IMR-90 (cell line): Measurements from ENCODE around the gene GRIN1. TPM values are rescaled to one million over a fixed set of nuclear protein-coding genes. Genes with fewer than 3 reads are reported as not detected.

Experiments used
- ATAC-seq: fragments of 200-7000 bp; cut with Tn5 transposase; 2 replicates; pipeline ENCODE4 v1.9.1; 2020; ENCODE audit warnings: low read depth, mild to moderate bottlenecking, moderate library complexity
- BruUV-seq: library from RNA; stranded (reverse); fragments of 400-500 nt; replicated peaks from 2 replicates; lab custom pipeline; 2021; lab: Mats Ljungman, UMichigan
- CTCF ChIA-PET: fragments of 300-600 bp; formaldehyde crosslinking; extraction: SDS; loops from one replicate; lab custom pipeline; 2021; ENCODE audit warnings: antibody characterized with exemption; lab: Yijun Ruan, JAX
- POLR2A ChIA-PET: fragments of 300-600 bp; sonication (Branson Sonifier 250); formaldehyde crosslinking; loops from one replicate; lab custom pipeline; 2022; ENCODE audit warnings: antibody characterized with exemption; ENCODE audit not compliant: unreplicated experiment; lab: Charles Lee
- DNase-seq: peaks from one replicate; pipeline ENCODE4 v3.0.0; 2013
- H2AFZ ChIP-seq: replicated peaks from 2 replicates; pipeline ENCODE3; 2013; ENCODE audit warnings: low read length, mild to moderate bottlenecking; ENCODE audit not compliant: poor library complexity
- H2AK5ac ChIP-seq: 2 replicates; pipeline ENCODE4 v1.6.1; 2013; ENCODE audit warnings: low read depth, low read length, inconsistent platforms
- H2AK9ac ChIP-seq: replicated peaks from 2 replicates; pipeline ENCODE3; 2013; ENCODE audit warnings: mild to moderate bottlenecking, low read depth, low read length, moderate library complexity; ENCODE audit not compliant: poor library complexity
- H2BK120ac ChIP-seq: 2 replicates; pipeline ENCODE4 v1.6.1; 2013; ENCODE audit warnings: low read depth, low read length, inconsistent platforms
- H2BK15ac ChIP-seq: 3 replicates; pipeline ENCODE4 v1.6.1; 2013; ENCODE audit warnings: low read depth, low read length, inconsistent platforms
- H2BK20ac ChIP-seq: 2 replicates; pipeline ENCODE4 v1.6.1; 2013; ENCODE audit warnings: low read depth, mild to moderate bottlenecking, inconsistent platforms, low read length, moderate library complexity
- H2BK5ac ChIP-seq: 2 replicates; pipeline ENCODE4 v1.6.1; 2013; ENCODE audit warnings: mild to moderate bottlenecking, low read depth, low read length, inconsistent platforms; ENCODE audit not compliant: poor library complexity, severe bottlenecking
- H3K14ac ChIP-seq: replicated peaks from 2 replicates; pipeline ENCODE4 v1.6.1; 2013; ENCODE audit warnings: low read depth, low read length, inconsistent platforms
- H3K18ac ChIP-seq: 2 replicates; pipeline ENCODE4 v1.6.1; 2013; ENCODE audit warnings: low read depth, low read length, control low read depth
- H3K23ac ChIP-seq: 2 replicates; pipeline ENCODE4 v1.6.1; 2013; ENCODE audit warnings: low read depth, low read length, inconsistent platforms
- H3K27ac ChIP-seq: 2 replicates; pipeline ENCODE4 v1.5.1; 2013; ENCODE audit warnings: mild to moderate bottlenecking, control low read depth, low read length; ENCODE audit not compliant: insufficient read depth
- H3K27me3 ChIP-seq: 2 replicates; pipeline ENCODE4 v1.6.1; 2013; ENCODE audit warnings: low read length; ENCODE audit not compliant: control insufficient read depth, insufficient read depth
- H3K36me3 ChIP-seq: 2 replicates; pipeline ENCODE4 v1.6.1; 2013; ENCODE audit warnings: low read length, mixed read lengths; ENCODE audit not compliant: control insufficient read depth, insufficient read depth
- H3K4ac ChIP-seq: 2 replicates; pipeline ENCODE4 v1.6.1; 2013; ENCODE audit warnings: low read depth, low read length, inconsistent platforms
- H3K4me1 ChIP-seq: 2 replicates; pipeline ENCODE4 v1.6.1; 2013; ENCODE audit warnings: low read length, mixed read lengths; ENCODE audit not compliant: control insufficient read depth, insufficient read depth
- H3K4me2 ChIP-seq: 2 replicates; pipeline ENCODE4 v1.6.1; 2013; ENCODE audit warnings: low read depth, mild to moderate bottlenecking, control low read depth, low read length, moderate library complexity
- H3K4me3 ChIP-seq: 2 replicates; pipeline ENCODE4 v1.5.1; 2013; ENCODE audit warnings: low read depth, mild to moderate bottlenecking, control low read depth, low read length, moderate library complexity; ENCODE audit not compliant: insufficient read depth
- H3K56ac ChIP-seq: 2 replicates; pipeline ENCODE4 v1.6.1; 2013; ENCODE audit warnings: low read length, inconsistent platforms; ENCODE audit not compliant: insufficient read depth; ENCODE audit errors: extremely low read depth
- H3K79me1 ChIP-seq, 2 experiments: 2 replicates each; pipeline ENCODE4 v1.6.1; 2013; ENCODE audit warnings: low read length in 2 of 2, inconsistent platforms in 1 of 2, low read depth in 1 of 2
- H3K9ac ChIP-seq: 2 replicates; pipeline ENCODE4 v1.6.1; 2013; ENCODE audit warnings: low read depth, low read length, control low read depth
- H3K9me1 ChIP-seq: 2 replicates; pipeline ENCODE4 v1.6.1; 2013; ENCODE audit warnings: low read length, inconsistent platforms; ENCODE audit not compliant: insufficient read depth
- H3K9me3 ChIP-seq: 2 replicates; pipeline ENCODE4 v1.6.1; 2013; ENCODE audit warnings: low read length; ENCODE audit not compliant: control insufficient read depth, insufficient read depth
- H4K20me1 ChIP-seq: 2 replicates; pipeline ENCODE4 v1.6.1; 2013; ENCODE audit warnings: low read length, inconsistent platforms; ENCODE audit not compliant: insufficient read depth
- H4K5ac ChIP-seq: 2 replicates; pipeline ENCODE4 v1.6.1; 2013; ENCODE audit warnings: mild to moderate bottlenecking, low read depth, low read length, control low read depth
- H4K8ac ChIP-seq, 2 experiments: 2 replicates each; pipeline ENCODE4 v1.6.1; 2013; ENCODE audit warnings: low read depth in 2 of 2, low read length in 2 of 2, control low read depth in 1 of 2, inconsistent platforms in 1 of 2
- H4K91ac ChIP-seq: 2 replicates; pipeline ENCODE4 v1.6.1; 2013; ENCODE audit warnings: low read depth, low read length, inconsistent platforms; ENCODE audit not compliant: insufficient read depth
- BHLHE40 ChIP-seq: fragments of 150-350 bp; IDR thresholded peaks from 2 replicates; pipeline ENCODE4 v1.6.1; 2016; ENCODE audit warnings: mild to moderate bottlenecking, low read depth, low read length
- CHD1 ChIP-seq: IDR thresholded peaks from 2 replicates; pipeline ENCODE4 v1.6.1; 2012; ENCODE audit warnings: low read depth, low read length, improper control_type of control experiment
- ELK1 ChIP-seq: fragments of 150-350 bp; IDR thresholded peaks from 2 replicates; pipeline ENCODE4 v1.6.1; 2016; ENCODE audit warnings: low read depth, mild to moderate bottlenecking, low read length, moderate library complexity, borderline replicate concordance
- FOS ChIP-seq: fragments of 150-350 bp; IDR thresholded peaks from 2 replicates; pipeline ENCODE4 v1.6.1; 2016; ENCODE audit warnings: low read depth, low read length
- MAFK ChIP-seq: IDR thresholded peaks from 2 replicates; pipeline ENCODE4 v1.6.1; 2012; ENCODE audit warnings: low read depth, low read length, improper control_type of control experiment
- MAZ ChIP-seq: IDR thresholded peaks from 2 replicates; pipeline ENCODE4 v1.6.1; 2012; ENCODE audit warnings: low read depth, mild to moderate bottlenecking, low read length, improper control_type of control experiment, moderate library complexity, borderline replicate concordance
- MXI1 ChIP-seq: IDR thresholded peaks from 2 replicates; pipeline ENCODE4 v1.6.1; 2012; ENCODE audit warnings: low read depth, mild to moderate bottlenecking, low read length, moderate library complexity, borderline replicate concordance
- NFE2L2 ChIP-seq: fragments of 150-350 bp; IDR thresholded peaks from 2 replicates; pipeline ENCODE4 v1.6.1; 2016; ENCODE audit warnings: low read depth, mild to moderate bottlenecking, low read length
- POLR2A ChIP-seq: IDR thresholded peaks from 2 replicates; pipeline ENCODE4 v1.6.1; 2012; ENCODE audit warnings: mild to moderate bottlenecking, low read depth, low read length
- RAD21 ChIP-seq: IDR thresholded peaks from 2 replicates; pipeline ENCODE4 v1.6.1; 2012; ENCODE audit warnings: low read length, improper control_type of control experiment
- RCOR1 ChIP-seq: IDR thresholded peaks from 2 replicates; pipeline ENCODE4 v1.6.1; 2012; ENCODE audit warnings: mild to moderate bottlenecking, low read length, improper control_type of control experiment; ENCODE audit not compliant: insufficient replicate concordance
- RFX5 ChIP-seq: IDR thresholded peaks from 2 replicates; pipeline ENCODE4 v1.8.0; 2012; ENCODE audit warnings: low read depth, mild to moderate bottlenecking, low read length, moderate library complexity
- SMC3 ChIP-seq: fragments of 150-350 bp; IDR thresholded peaks from 2 replicates; pipeline ENCODE4 v1.6.1; 2016; ENCODE audit warnings: low read depth, mild to moderate bottlenecking, antibody characterized with exemption, low read length, moderate library complexity
- USF2 ChIP-seq: fragments of 150-350 bp; IDR thresholded peaks from 2 replicates; pipeline ENCODE4 v1.6.1; 2017; ENCODE audit warnings: mild to moderate bottlenecking, antibody characterized with exemption, low read length, low read depth
- WGBS, 2 experiments: methylation state at CpG; one replicate each; pipeline versions ENCODE4 v1.1.5 to v1.1.7; 2013; ENCODE audit warnings: missing lambda C conversion rate in 2 of 2; ENCODE audit not compliant: insufficient read length in 1 of 2; ENCODE audit errors: extremely low coverage in 2 of 2; 5-methylcytosine and 5-hydroxymethylcytosine counted together
- dilution Hi-C: fragments of 300-500 bp; cut with HindIII; formaldehyde crosslinking; loops from one replicate; pipeline ENCODE4 v1.14.3; 2018; ENCODE audit warnings: low sequenced_read_pairs; ENCODE audit not compliant: unreplicated experiment
- in situ Hi-C: fragments of 300-500 bp; cut with MboI; formaldehyde crosslinking; loops from 3 replicates; pipeline ENCODE4 v1.14.3; 2019; ENCODE audit warnings: low sequenced_read_pairs, inconsistent platforms, mixed read lengths
- intact Hi-C: fragments of 100-400 bp; cut with micrococcal nuclease; formaldehyde crosslinking; loops from 2 replicates; pipeline ENCODE4 v1.10.0; 2022
- polyA plus RNA-seq, 3 experiments: library from polyadenylated mRNA; depleted of rRNA; stranded (reverse); fragments of >200 nt; gene quantifications; 2 replicates each; pipeline ENCODE4 v1.2.3, GENCODE V29; 2012; ENCODE audit warnings: low replicate concordance in 1 of 3
- total RNA-seq: library from RNA; depleted of rRNA; stranded (reverse); fragments of >200 nt; gene quantifications from 2 replicates; pipeline ENCODE4 v1.2.3, GENCODE V29; 2012

Gene GRIN1
- total and polyA plus RNA-seq, 2 of the 4 experiments (the other 2 are of a cell fraction), result 0.09 TPM; not detected in 1

- peak; percentile 17 for DNase-seq
- Histone ChIP-seq H3K36me3 (peaks cover 37% of the 10 kb centered on the region), H3K27me3 (peaks cover 8% of the 10 kb centered on the region; the same call in 1 of the 2 replicates), H3K79me1 (no peaks in the 10 kb centered on the region), H2AFZ (no peak overlapping the region), H3K4me3 (no peak overlapping the region), H4K8ac (no peak overlapping the region), H3K4me1 (no peaks in the 10 kb centered on the region; the same call in 1 of the 2 replicates), H3K9ac (no peak overlapping the region), H4K20me1 (no peaks in the 10 kb centered on the region; the same call in 1 of the 2 replicates), H3K56ac (no peak overlapping the region), H3K14ac (no peak overlapping the region), H4K91ac (no peak overlapping the region), H3K9me1 (0 out of 2 replicates have a peak, but pooled peaks cover 2% of the 10 kb centered on the region), H2AK9ac (no peak overlapping the region), H2BK120ac (no peak overlapping the region), H3K4me2 (no peak overlapping the region), H2AK5ac (no peak overlapping the region), H3K9me3 (no peaks in the 10 kb centered on the region), H3K27ac (no peak overlapping the region), H3K23ac (no peak overlapping the region), H4K5ac (no peak overlapping the region), H3K18ac (no peak overlapping the region), H2BK20ac (no peak overlapping the region), H2BK15ac (no peak overlapping the region), H2BK5ac (no peak overlapping the region), H3K4ac (no peak overlapping the region)
- ChIA-PET POLR2A (no interaction called here), CTCF (no interaction called here)
- in situ Hi-C loops, result no loop called here
- intact Hi-C loops, result no loop called here
- no TSS peak for BruUV-seq
- peak; percentile 76 for ATAC-seq
- dilution Hi-C loops, result no loop called here
- WGBS, 2 experiments, result 64% methylated on average over 11 of the region's 17 CpGs; no CpG with 5 or more reads in 1 of the 2 experiments
- TF ChIP-seq USF2 (no peak), ELK1 (no peak), SMC3 (no peak), RCOR1 (no peak), RAD21 (peak; percentile 35; the same call in 1 of the 2 replicates), CHD1 (no peak), NFE2L2 (no peak), FOS (no peak), RFX5 (no peak), MAZ (no peak), MXI1 (no peak), MAFK (no peak), BHLHE40 (no peak), POLR2A (no peak)
Observed at GRCh38 chr9:137176302-137177182, 37.6 kb downstream of the GRIN1 start.
